Measurements from ENCODE around the gene ACTN1.

Gene ACTN1

GRCh38 chr14:68928770-68929550 is 50.1 kb downstream of the ACTN1 start:
- Mint-ChIP-seq H3K4me3 (no peak overlapping the region), H3K36me3 (no peaks in the 10 kb centered on the region)

DNA sequence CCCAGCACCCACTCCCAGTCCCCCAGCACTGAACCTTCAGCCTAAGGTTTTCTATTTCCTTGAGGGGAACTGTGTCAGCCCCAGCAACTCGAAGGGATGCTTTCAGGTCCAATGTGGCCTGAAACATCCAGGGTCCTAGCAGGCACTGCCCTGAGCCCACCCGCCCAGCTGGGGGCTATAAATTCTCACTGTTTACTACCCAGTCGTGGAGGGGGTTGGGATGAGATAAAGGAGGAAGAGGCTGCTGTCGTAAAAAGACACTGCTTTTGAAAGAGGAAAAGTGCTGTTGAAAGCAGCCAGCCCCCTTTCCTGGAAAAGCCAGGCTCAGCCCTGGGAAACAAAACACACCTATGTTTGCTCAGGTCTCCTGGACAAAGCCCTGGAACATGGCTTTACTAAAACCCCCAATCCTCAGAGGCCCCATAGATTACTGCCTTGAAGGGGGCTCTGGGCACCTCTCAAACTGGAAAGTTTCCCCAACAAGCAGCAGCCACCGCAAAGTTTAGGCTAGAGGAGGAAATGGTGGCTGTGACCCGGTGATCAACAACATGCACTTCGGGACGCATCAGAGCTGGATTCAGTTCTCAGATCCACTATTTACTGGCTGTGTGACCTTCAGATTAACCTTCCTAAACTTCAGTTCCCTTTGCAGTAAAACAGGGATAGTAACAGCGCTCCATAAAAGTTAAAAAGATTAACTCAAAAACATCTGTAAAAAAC is 51.0 kb downstream of the ACTN1 start:
- H3K36me3 Mint-ChIP-seq, result no peaks in the 10 kb centered on the region
- DNase-seq (ENCODE audit: low spot score in 2 of 2), result no peak
- no peak overlapping the region for H3K27ac Mint-ChIP-seq
- no peak for ATAC-seq
- H3K4me3 Mint-ChIP-seq, result no peak overlapping the region
- peaks cover 10% of the 10 kb centered on the region for H3K4me1 Mint-ChIP-seq
- H3K9me3 Mint-ChIP-seq, result peaks cover 8% of the 10 kb centered on the region

More at GRCh38 chr14:68928770-68929550, 50.1 kb downstream of the ACTN1 start:
- ATAC-seq (no peak), DNase-seq (ENCODE audit: low spot score in 2 of 2) (no peak)
- H3K27ac Mint-ChIP-seq, result no peak overlapping the region
- peaks cover 10% of the 10 kb centered on the region for H3K4me1 Mint-ChIP-seq
- peaks cover 8% of the 10 kb centered on the region for H3K9me3 Mint-ChIP-seq

GRCh38 chr14:68927089-68927488 is 52.0 kb downstream of the ACTN1 start:
- DNase-seq (ENCODE audit: low spot score in 2 of 2) (no peak), ATAC-seq (no peak)
- H3K4me3 Mint-ChIP-seq, result no peak overlapping the region
- peaks cover 8% of the 10 kb centered on the region for H3K9me3 Mint-ChIP-seq
- no peaks in the 10 kb centered on the region for H3K36me3 Mint-ChIP-seq
- peaks cover 10% of the 10 kb centered on the region for H3K4me1 Mint-ChIP-seq
- no peak overlapping the region for H3K27ac Mint-ChIP-seq

DNA sequence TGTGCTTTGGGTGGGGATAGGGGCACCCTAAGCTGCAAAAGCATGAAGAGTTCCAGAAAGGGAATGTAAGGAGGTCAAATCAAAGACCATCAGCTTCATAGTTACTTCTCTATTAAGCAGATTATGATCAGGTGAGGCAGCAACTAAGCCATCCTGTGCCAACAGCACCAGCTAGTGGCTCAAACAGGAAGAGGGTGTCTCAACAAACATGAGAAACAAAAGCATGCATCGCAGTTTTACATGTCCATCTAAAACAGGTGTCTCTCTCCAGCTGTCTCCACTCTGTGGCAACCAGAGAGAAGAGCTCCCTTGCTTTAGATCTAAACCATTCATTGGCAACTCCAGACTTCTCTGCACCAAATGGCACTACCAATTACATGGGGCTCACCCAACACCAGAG is 52.9 kb downstream of the ACTN1 start:
- H3K4me1 Mint-ChIP-seq, result peaks cover 10% of the 10 kb centered on the region
- H3K36me3 Mint-ChIP-seq, result no peaks in the 10 kb centered on the region
- peaks cover 8% of the 10 kb centered on the region for H3K9me3 Mint-ChIP-seq
- DNase-seq (ENCODE audit: low spot score in 2 of 2), result no peak
- no peak overlapping the region for H3K27ac Mint-ChIP-seq
- no peak for ATAC-seq
- H3K4me3 Mint-ChIP-seq, result no peak overlapping the region

GRCh38 chr14:68925373-68925772 is 53.7 kb downstream of the ACTN1 start:
- ATAC-seq (no peak), DNase-seq (ENCODE audit: low spot score in 2 of 2) (no peak)
- H3K4me1 Mint-ChIP-seq, result peaks cover 10% of the 10 kb centered on the region
- H3K9me3 Mint-ChIP-seq, result peaks cover 8% of the 10 kb centered on the region
- no peaks in the 10 kb centered on the region for H3K36me3 Mint-ChIP-seq
- H3K4me3 Mint-ChIP-seq, result no peak overlapping the region
- no peak overlapping the region for H3K27ac Mint-ChIP-seq

- H3K9me3 Mint-ChIP-seq, result peaks cover 8% of the 10 kb centered on the region
- no peaks in the 10 kb centered on the region for H3K36me3 Mint-ChIP-seq
- H3K4me1 Mint-ChIP-seq, result peaks cover 10% of the 10 kb centered on the region
- no peak for DNase-seq (ENCODE audit: low spot score in 2 of 2)
- H3K27ac Mint-ChIP-seq, result no peak overlapping the region
- ATAC-seq, result no peak
- no peak overlapping the region for H3K4me3 Mint-ChIP-seq
These were observed 54.6 kb downstream of the ACTN1 start for GRCh38 chr14:68924186-68925158.

- Mint-ChIP-seq H3K4me3 (no peak overlapping the region), H3K9me3 (peaks cover 8% of the 10 kb centered on the region), H3K27ac (no peak overlapping the region), H3K4me1 (no peaks in the 10 kb centered on the region), H3K36me3 (peaks cover 4% of the 10 kb centered on the region)
- ATAC-seq, result no peak
- no peak for DNase-seq (ENCODE audit: low spot score in 2 of 2)
These were observed 56.2 kb downstream of the ACTN1 start for GRCh38 chr14:68922886-68923285.

DNA sequence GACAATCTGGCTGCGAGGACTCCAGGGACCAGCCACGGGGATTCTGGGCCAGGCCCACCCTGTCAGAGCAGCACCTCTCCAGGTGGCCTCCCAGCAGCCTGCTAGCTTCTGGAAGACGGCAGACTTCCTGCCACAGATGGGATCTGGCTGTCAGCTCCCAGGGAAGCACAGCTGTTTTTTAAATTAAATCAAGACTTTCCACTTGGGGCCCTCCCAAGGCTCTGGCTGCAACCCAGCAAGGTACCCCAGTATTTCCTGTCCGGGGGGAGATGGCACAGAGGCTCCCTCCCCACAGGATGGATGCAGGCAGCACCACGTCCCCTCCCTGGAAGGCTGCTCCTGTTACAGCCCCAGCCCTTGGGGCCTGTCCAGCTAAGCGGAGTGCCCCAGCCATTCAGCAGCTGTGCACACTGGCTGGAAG is 56.9 kb downstream of the ACTN1 start:
- DNase-seq (ENCODE audit: low spot score in 2 of 2) (no peak), ATAC-seq (no peak)
- H3K27ac Mint-ChIP-seq, result no peak overlapping the region
- no peak overlapping the region for H3K4me3 Mint-ChIP-seq
- H3K36me3 Mint-ChIP-seq, result peaks cover 4% of the 10 kb centered on the region
- peaks cover 8% of the 10 kb centered on the region for H3K9me3 Mint-ChIP-seq
- H3K4me1 Mint-ChIP-seq, result no peaks in the 10 kb centered on the region

- no peak for ATAC-seq
- Mint-ChIP-seq H3K36me3 (peaks cover 4% of the 10 kb centered on the region), H3K9me3 (peaks cover 8% of the 10 kb centered on the region), H3K27ac (no peak overlapping the region), H3K4me3 (no peak overlapping the region), H3K4me1 (no peaks in the 10 kb centered on the region)
- no peak for DNase-seq (ENCODE audit: low spot score in 2 of 2)
These were observed 57.4 kb downstream of the ACTN1 start for GRCh38 chr14:68921666-68922065.

DNA sequence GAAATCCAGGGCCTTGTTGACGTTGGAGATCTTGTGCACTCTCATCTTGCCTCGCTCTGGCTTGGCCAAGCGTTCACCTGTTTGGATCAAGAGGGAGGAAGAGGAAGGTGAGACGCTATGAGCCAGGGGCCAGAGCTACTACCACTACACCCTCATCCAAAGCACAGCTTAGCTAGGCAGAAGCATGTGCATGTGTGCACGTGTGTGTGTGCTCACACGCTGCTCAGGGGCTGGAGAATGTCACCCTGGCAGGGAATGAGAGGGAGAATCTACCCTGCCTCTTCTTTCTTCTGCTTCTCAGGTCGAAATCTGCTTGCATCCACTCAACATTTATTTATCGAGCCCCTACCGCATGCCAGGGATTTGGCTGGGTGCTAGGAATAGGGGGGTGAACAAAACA is 58.1 kb downstream of the ACTN1 start:
- H3K27ac Mint-ChIP-seq, result no peak overlapping the region
- no peak for ATAC-seq

GRCh38 chr14:68919129-68919927 is 59.8 kb downstream of the ACTN1 start:
- Mint-ChIP-seq H3K4me1 (no peaks in the 10 kb centered on the region), H3K36me3 (peaks cover 4% of the 10 kb centered on the region), H3K9me3 (no peaks in the 10 kb centered on the region), H3K4me3 (no peak overlapping the region), H3K27ac (no peak overlapping the region)
- DNase-seq (ENCODE audit: low spot score in 2 of 2), result no peak
- ATAC-seq, result no peak

More for the DNA sequence above, 58.1 kb downstream of the ACTN1 start:
- peaks cover 4% of the 10 kb centered on the region for H3K36me3 Mint-ChIP-seq
- H3K4me3 Mint-ChIP-seq, result no peak overlapping the region
- H3K9me3 Mint-ChIP-seq, result peaks cover 4% of the 10 kb centered on the region
- DNase-seq (ENCODE audit: low spot score in 2 of 2), result no peak
- H3K4me1 Mint-ChIP-seq, result no peaks in the 10 kb centered on the region

DNA sequence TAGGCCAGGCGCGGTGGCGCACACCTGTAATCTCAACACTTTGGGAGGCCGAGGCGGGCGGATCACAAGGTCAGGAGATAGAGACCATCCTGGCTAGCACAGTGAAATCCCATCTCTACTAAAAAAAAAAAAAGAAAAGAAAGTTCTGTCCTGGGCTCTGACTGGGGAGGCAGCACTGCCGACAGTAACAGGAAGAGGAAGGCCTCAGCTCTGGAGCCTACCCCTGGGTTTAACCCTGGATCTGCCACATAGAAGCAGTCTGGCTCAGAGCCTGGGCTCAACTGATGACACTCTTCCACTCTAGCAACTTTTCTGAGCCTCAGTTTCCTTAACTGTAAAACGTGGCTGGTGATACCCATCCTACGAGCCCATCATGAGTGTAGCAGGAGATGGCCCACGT is 60.5 kb downstream of the ACTN1 start:
- Mint-ChIP-seq H3K4me3 (no peak overlapping the region), H3K27ac (no peak overlapping the region), H3K9me3 (no peaks in the 10 kb centered on the region), H3K4me1 (no peaks in the 10 kb centered on the region), H3K36me3 (peaks cover 4% of the 10 kb centered on the region)
- no peak for ATAC-seq
- DNase-seq (ENCODE audit: low spot score in 2 of 2), result no peak

- no peak overlapping the region for H3K4me3 Mint-ChIP-seq
- H3K36me3 Mint-ChIP-seq, result peaks cover 9% of the 10 kb centered on the region
- H3K4me1 Mint-ChIP-seq, result peaks cover 3% of the 10 kb centered on the region
- no peak for DNase-seq (ENCODE audit: low spot score in 2 of 2)
- H3K27ac Mint-ChIP-seq, result peak overlapping the region; percentile 10
- ATAC-seq, result no peak
- H3K9me3 Mint-ChIP-seq, result no peaks in the 10 kb centered on the region
These were observed 62.7 kb downstream of the ACTN1 start for GRCh38 chr14:68916358-68916941.

GRCh38 chr14:68913516-68913915 is 65.6 kb downstream of the ACTN1 start:
- Mint-ChIP-seq H3K9me3 (no peaks in the 10 kb centered on the region), H3K4me3 (no peak overlapping the region), H3K4me1 (peaks cover 14% of the 10 kb centered on the region), H3K27ac (no peak overlapping the region), H3K36me3 (peaks cover 7% of the 10 kb centered on the region)
- no peak for DNase-seq (ENCODE audit: low spot score in 2 of 2)
- no peak for ATAC-seq
